Esophagus muscularis mucosa (tissue), 4 donors: Measurements from ENCODE around the gene RAPGEF1. TPM values are rescaled to one million over a fixed set of nuclear protein-coding genes. Genes with fewer than 3 reads are reported as not detected.
A peak's percentile ranks its signal among the peaks of the same experiment; 100 is the strongest.

ENCODE experiments used
- DNase-seq: peaks from one replicate; pipeline ENCODE4 v3.0.0-alpha.2; 2017; ENCODE audit errors: extremely low spot score
- H3K27ac ChIP-seq, 4 donors: fragments of 200-600 bp; sonication (generic); replicated peaks in 1 of 4; 1 replicate in 3 of 4; 2 replicates in 1 of 4; pipeline ENCODE4 v1.5.1; 2016 to 2019; ENCODE audit warnings: mild to moderate bottlenecking in 1 of 4
- H3K27me3 ChIP-seq, 4 donors: fragments of 200-600 bp; sonication (generic); one replicate each; pipeline versions ENCODE4 v1.5.1 to v1.6.0; 2016 to 2019
- H3K36me3 ChIP-seq, 4 donors: fragments of 200-600 bp; sonication (generic); one replicate each; pipeline ENCODE4 v1.5.1; 2016 to 2019
- H3K4me1 ChIP-seq, 4 donors: fragments of 200-600 bp; sonication (generic); one replicate each; pipeline ENCODE4 v1.5.1; 2016 to 2019
- H3K4me3 ChIP-seq, 4 donors: fragments of 200-600 bp; sonication (generic); 1 replicate in 2 of 4; 2 replicates in 2 of 4; pipeline ENCODE4 v1.5.1; 2016 to 2019; ENCODE audit warnings: mild to moderate bottlenecking in 4 of 4, moderate library complexity in 1 of 4
- H3K9me3 ChIP-seq, 4 donors: fragments of 200-600 bp; sonication (generic); 1 replicate in 3 of 4; 2 replicates in 1 of 4; pipeline ENCODE4 v1.5.1; 2016 to 2019
- CTCF ChIP-seq, 3 experiments: fragments of 200-600 bp in 2 of 3; fragments of 450-650 bp in 1 of 3; sonication (generic) in 2 of 3; IDR thresholded peaks; one replicate each; pipeline ENCODE4 v1.5.1; 2017 to 2019; ENCODE audit warnings: antibody characterized with exemption in 3 of 3, mild to moderate bottlenecking in 2 of 3, moderate library complexity in 1 of 3
- EP300 ChIP-seq: sonication (generic); formaldehyde crosslinking; IDR thresholded peaks from one replicate; pipeline ENCODE4 v1.6.1; 2017; ENCODE audit warnings: antibody characterized with exemption
- POLR2A ChIP-seq: fragments of 450-650 bp; IDR thresholded peaks from one replicate; pipeline ENCODE4 v1.6.1; 2017; ENCODE audit warnings: antibody characterized with exemption, moderate library complexity, mild to moderate bottlenecking, low read depth
- POLR2AphosphoS5 ChIP-seq, 2 donors: sonication (generic); formaldehyde crosslinking; IDR thresholded peaks; one replicate each; pipeline ENCODE4 v1.6.1; 2017; ENCODE audit warnings: antibody characterized with exemption in 2 of 2
- WGBS: methylation state at CpG from one replicate; pipeline ENCODE4 v1.1.5; 2018; 5-methylcytosine and 5-hydroxymethylcytosine counted together
- intact Hi-C: fragments of 100-400 bp; cut with DNase I; formaldehyde crosslinking; loops from one replicate; pipeline ENCODE4 v1.15.1; 2023
- total RNA-seq, 4 donors: library from RNA; depleted of rRNA; stranded (reverse); fragments of >200 nt; gene quantifications; one replicate each; pipeline versions ENCODE4 v1.1.0 to v1.2.1, GENCODE V29; 2016

Gene RAPGEF1
- total RNA-seq, 4 donors from 2014 or later: 66.6 to 138 (median 101) TPM

GRCh38 chr9:131610231-131610761 is 129.6 kb downstream of the RAPGEF1 start:
- no peak for DNase-seq
- H3K36me3 ChIP-seq: peaks cover 0 to 59% (median 34%) of the 10 kb centered on the region in 4 donors
- no peaks in the 10 kb centered on the region for H3K9me3 ChIP-seq
- H3K4me3 ChIP-seq: no peak overlapping the region
- peaks cover 43 to 49% (median 46%) of the 10 kb centered on the region in 4 donors for H3K4me1 ChIP-seq
- no peaks in the 10 kb centered on the region for H3K27me3 ChIP-seq
- H3K27ac ChIP-seq: peak overlapping the region; percentile 86 to 88 (median 88)
- peak; percentile 44 to 48 for TF ChIP-seq POLR2AphosphoS5 (IDR thresholded peaks at IDR 0.05)
- no peak for TF ChIP-seq EP300
- no peak for TF ChIP-seq POLR2A
- no peak for TF ChIP-seq CTCF (IDR thresholded peaks at IDR 0.05)
- intact Hi-C loops: no loop called here
- WGBS: 48% methylated on average over 7 of the region's 7 CpGs

- Histone ChIP-seq H3K27ac (peak overlapping the region; percentile 86 to 88 (median 88)), H3K4me1 (peaks cover 43 to 53% (median 46%) of the 10 kb centered on the region in 4 donors), H3K4me3 (peak overlapping the region; percentile 0 to 32 (median 17)), H3K36me3 (peaks cover 8 to 60% (median 36%) of the 10 kb centered on the region in 4 donors), H3K9me3 (no peaks in the 10 kb centered on the region), H3K27me3 (no peaks in the 10 kb centered on the region)
- WGBS: 21% methylated on average over 14 of the region's 14 CpGs
- intact Hi-C loops: loop anchor here (2.0 kb wide), 1 partner anchor 126 kb away; no protein-coding TSS in a partner anchor
- no peak for DNase-seq
- peak in 1 of 2 donors; percentile 9 for TF ChIP-seq POLR2AphosphoS5 (IDR thresholded peaks at IDR 0.05)
- no peak for TF ChIP-seq CTCF (IDR thresholded peaks at IDR 0.05)
Measured at GRCh38 chr9:131609099-131609830, 130.6 kb downstream of the RAPGEF1 start.

GRCh38 chr9:131608493-131609037 is 131.3 kb downstream of the RAPGEF1 start:
- TF ChIP-seq POLR2AphosphoS5 (IDR thresholded peaks at IDR 0.05) (peak; percentile 75), EP300 (no peak)
- intact Hi-C loops: loop anchor here (2.0 kb wide), 1 partner anchor 126 kb away; no protein-coding TSS in a partner anchor
- Histone ChIP-seq H3K4me3 (peak overlapping the region; percentile 0 to 34 (median 25)), H3K4me1 (peaks cover 43 to 58% (median 46%) of the 10 kb centered on the region in 4 donors), H3K27ac (peak overlapping the region; percentile 86 to 88 (median 88)), H3K27me3 (no peaks in the 10 kb centered on the region), H3K9me3 (no peaks in the 10 kb centered on the region), H3K36me3 (peaks cover 13 to 60% (median 41%) of the 10 kb centered on the region in 4 donors)
- peak; percentile 94 for DNase-seq
- 25% methylated on average over 8 of the region's 12 CpGs for WGBS

- no peak for DNase-seq
- WGBS: 82% methylated on average over 8 of the region's 8 CpGs
- Histone ChIP-seq H3K9me3 (no peaks in the 10 kb centered on the region), H3K4me1 (peaks cover 43 to 58% (median 46%) of the 10 kb centered on the region in 4 donors), H3K4me3 (no peak overlapping the region), H3K27ac (peak overlapping the region; percentile 86 to 88 (median 88)), H3K27me3 (no peaks in the 10 kb centered on the region), H3K36me3 (peaks cover 13 to 60% (median 41%) of the 10 kb centered on the region in 4 donors)
- TF ChIP-seq EP300 (no peak), POLR2A (no peak), CTCF (IDR thresholded peaks at IDR 0.05) (no peak), POLR2AphosphoS5 (IDR thresholded peaks at IDR 0.05) (no peak)
- intact Hi-C loops: no loop called here
Measured at GRCh38 chr9:131607591-131607990, 132.3 kb downstream of the RAPGEF1 start.

- no peak for DNase-seq
- Histone ChIP-seq H3K9me3 (no peaks in the 10 kb centered on the region), H3K4me3 (no peak overlapping the region), H3K4me1 (peaks cover 43 to 58% (median 46%) of the 10 kb centered on the region in 4 donors), H3K27ac (peak overlapping the region; percentile 86 to 88 (median 88)), H3K36me3 (peaks cover 13 to 62% (median 42%) of the 10 kb centered on the region in 4 donors), H3K27me3 (no peaks in the 10 kb centered on the region)
- WGBS: 85% methylated on average over 13 of the region's 13 CpGs
- intact Hi-C loops: no loop called here
- TF ChIP-seq CTCF (IDR thresholded peaks at IDR 0.05): no peak
- TF ChIP-seq POLR2AphosphoS5 (IDR thresholded peaks at IDR 0.05): no peak
- no peak for TF ChIP-seq POLR2A
- no peak for TF ChIP-seq EP300
Measured at GRCh38 chr9:131606896-131607567, 132.8 kb downstream of the RAPGEF1 start.
